ENCODE results near the gene DNASE1L3.
A peak's percentile ranks its signal among the peaks of the same experiment; 100 is the strongest.
"Not testable (repeated sequence)": the region's sequence is repeated elsewhere in the genome, so short reads cannot be mapped to it uniquely, and the experiment has no call there.

DNASE1L3 gene

GRCh38 chr3:58210761-58211460, at the start of gene DNASE1L3:
TSS of gene DNASE1L3 (minus strand) at chr3:58210972. CDS start at chr3:58210906, 66 bp downstream.
- DNase-seq = no peak

GRCh38 chr3:58260261-58260731, 49.5 kb upstream of the DNASE1L3 start:
- DNase-seq = no peak

- no peak for DNase-seq
These were observed 47.8 kb upstream of the DNASE1L3 start for GRCh38 chr3:58258392-58259055.

- DNase-seq = no peak
These were observed 45.7 kb upstream of the DNASE1L3 start for GRCh38 chr3:58256511-58256910.

- DNase-seq = no peak
These were observed 45.3 kb upstream of the DNASE1L3 start for GRCh38 chr3:58256061-58256460.

GRCh38 chr3:58254144-58254543, 43.4 kb upstream of the DNASE1L3 start:
- DNase-seq = no peak

- no peak for DNase-seq
These were observed 40.9 kb upstream of the DNASE1L3 start for GRCh38 chr3:58251631-58252035.

- DNase-seq = no peak
These were observed 39.4 kb upstream of the DNASE1L3 start for GRCh38 chr3:58250093-58250707.

- DNase-seq = peak; percentile 42
These were observed 38.8 kb upstream of the DNASE1L3 start for GRCh38 chr3:58249358-58250092.

- DNase-seq = peak; percentile 13
These were observed 35.6 kb upstream of the DNASE1L3 start for GRCh38 chr3:58246148-58247047.

- no peak for DNase-seq
These were observed 33.3 kb upstream of the DNASE1L3 start for GRCh38 chr3:58243976-58244585.

- not testable (repeated sequence) for DNase-seq
These were observed 32.1 kb upstream of the DNASE1L3 start for GRCh38 chr3:58242860-58243259.

GRCh38 chr3:58242340-58242739, 31.6 kb upstream of the DNASE1L3 start:
- DNase-seq = no peak

GRCh38 chr3:58241306-58242044, 30.7 kb upstream of the DNASE1L3 start:
- DNase-seq = no peak

- no peak for DNase-seq
These were observed 28.1 kb upstream of the DNASE1L3 start for GRCh38 chr3:58238830-58239229.

GRCh38 chr3:58237941-58238681, 27.3 kb upstream of the DNASE1L3 start:
- DNase-seq = no peak

GRCh38 chr3:58237238-58237940, 26.6 kb upstream of the DNASE1L3 start, which contains the start of gene ABHD6:
TSS of gene ABHD6 (plus strand) at chr3:58237792. CDS start at chr3:58256587, 18,795 bp downstream.
- peak; percentile 64 for DNase-seq

- no peak for DNase-seq
These were observed 25.9 kb upstream of the DNASE1L3 start for GRCh38 chr3:58236527-58237237.

- no peak for DNase-seq
These were observed 25.2 kb upstream of the DNASE1L3 start for GRCh38 chr3:58235970-58236369.
